H9 (cell line): ENCODE data around the gene PKNOX2. TPM values are rescaled to one million over a fixed set of nuclear protein-coding genes. Genes with fewer than 3 reads are reported as not detected.

Source experiments
- DNase-seq: peaks from one replicate; pipeline ENCODE4 v3.0.0-alpha.2; 2017
- H2AFZ ChIP-seq: one replicate; pipeline ENCODE4 v1.6.1; 2013; ENCODE audit warnings: mild to moderate bottlenecking, low read length, control low read depth, moderate library complexity
- H2AK5ac ChIP-seq: 2 replicates; pipeline ENCODE4 v1.6.1; 2013; ENCODE audit warnings: low read length, control low read depth, mixed read lengths; ENCODE audit not compliant: insufficient read length
- H2BK120ac ChIP-seq: one replicate; pipeline ENCODE4 v1.6.1; 2013; ENCODE audit warnings: low read depth, mild to moderate bottlenecking, low read length, control low read depth, inconsistent platforms; ENCODE audit not compliant: poor library complexity, severe bottlenecking
- H2BK12ac ChIP-seq: 2 replicates; pipeline ENCODE4 v1.6.1; 2013; ENCODE audit warnings: low read length, control low read depth, mixed read lengths, low read depth; ENCODE audit not compliant: insufficient read length
- H2BK15ac ChIP-seq: 2 replicates; pipeline ENCODE4 v1.6.1; 2013; ENCODE audit warnings: low read depth, low read length, control low read depth
- H2BK20ac ChIP-seq: one replicate; pipeline ENCODE4 v1.6.1; 2013; ENCODE audit warnings: low read depth, mild to moderate bottlenecking, low read length, control low read depth, inconsistent platforms; ENCODE audit not compliant: poor library complexity, severe bottlenecking
- H2BK5ac ChIP-seq: 2 replicates; pipeline ENCODE4 v1.6.1; 2013; ENCODE audit warnings: low read length, control low read depth, mixed read lengths; ENCODE audit not compliant: insufficient read length
- H3K14ac ChIP-seq: 2 replicates; pipeline ENCODE4 v1.6.1; 2013; ENCODE audit warnings: low read length, control low read depth; ENCODE audit not compliant: insufficient read depth
- H3K18ac ChIP-seq: 2 replicates; pipeline ENCODE4 v1.6.1; 2013; ENCODE audit warnings: low read depth, mild to moderate bottlenecking, mixed read lengths, low read length, control low read depth; ENCODE audit not compliant: insufficient read length
- H3K23ac ChIP-seq: 2 replicates; pipeline ENCODE4 v1.6.1; 2013; ENCODE audit warnings: low read length, control low read depth, mixed read lengths, low read depth; ENCODE audit not compliant: insufficient read length
- H3K23me2 ChIP-seq: 2 replicates; pipeline ENCODE4 v1.6.1; 2013; ENCODE audit warnings: low read depth, mild to moderate bottlenecking, mixed read lengths, low read length, control low read depth; ENCODE audit not compliant: insufficient read length, poor library complexity, severe bottlenecking
- H3K27ac ChIP-seq: 2 replicates; pipeline ENCODE4 v1.5.1; 2013; ENCODE audit warnings: low read length, control low read depth, mixed read lengths, low read depth; ENCODE audit not compliant: insufficient read length
- H3K27me3 ChIP-seq: 2 replicates; pipeline ENCODE4 v1.6.1; 2013; ENCODE audit warnings: low read length, control low read depth, inconsistent platforms; ENCODE audit not compliant: insufficient read depth
- H3K4ac ChIP-seq: 2 replicates; pipeline ENCODE4 v1.6.1; 2013; ENCODE audit warnings: low read depth, mild to moderate bottlenecking, control low read depth, inconsistent platforms, low read length, moderate library complexity
- H3K4me1 ChIP-seq: 2 replicates; pipeline ENCODE4 v1.6.1; 2013; ENCODE audit warnings: low read length, control low read depth, inconsistent platforms; ENCODE audit not compliant: insufficient read depth
- H3K4me2 ChIP-seq: 2 replicates; pipeline ENCODE4 v1.6.1; 2013; ENCODE audit warnings: low read length, control low read depth, mixed read lengths; ENCODE audit not compliant: insufficient read length, insufficient read depth
- H3K56ac ChIP-seq: 2 replicates; pipeline ENCODE4 v1.6.1; 2013; ENCODE audit warnings: low read depth, mild to moderate bottlenecking, mixed read lengths, low read length, control low read depth; ENCODE audit not compliant: insufficient read length
- H3K79me1 ChIP-seq: 2 replicates; pipeline ENCODE4 v1.6.1; 2013; ENCODE audit warnings: low read depth, mild to moderate bottlenecking, moderate library complexity, low read length, control low read depth, inconsistent platforms; ENCODE audit not compliant: insufficient read depth, poor library complexity, severe bottlenecking
- H3K79me2 ChIP-seq: 2 replicates; pipeline ENCODE4 v1.6.1; 2013; ENCODE audit warnings: low read length, control low read depth, inconsistent platforms; ENCODE audit not compliant: insufficient read depth
- H3K9ac ChIP-seq: 2 replicates; pipeline ENCODE4 v1.6.1; 2013; ENCODE audit warnings: low read length, control low read depth, mixed read lengths; ENCODE audit not compliant: insufficient read length; ENCODE audit errors: extremely low read depth
- H3K9me3 ChIP-seq: one replicate; pipeline ENCODE4 v1.6.1; 2013; ENCODE audit warnings: low read depth, low read length, inconsistent platforms; ENCODE audit not compliant: control insufficient read depth
- H3T11ph ChIP-seq: one replicate; pipeline ENCODE4 v1.6.1; 2013; ENCODE audit warnings: mild to moderate bottlenecking, low read length, control low read depth, inconsistent platforms
- H4K20me1 ChIP-seq: one replicate; pipeline ENCODE4 v1.6.1; 2013; ENCODE audit not compliant: control insufficient read depth, insufficient read length, insufficient read depth
- H4K5ac ChIP-seq: 2 replicates; pipeline ENCODE4 v1.6.1; 2013; ENCODE audit warnings: low read depth, mild to moderate bottlenecking, mixed read lengths, low read length, control low read depth; ENCODE audit not compliant: insufficient read length
- H4K8ac ChIP-seq: replicated peaks from 2 replicates; pipeline ENCODE4 v1.6.1; 2013; ENCODE audit warnings: low read length, control low read depth, mixed read lengths, low read depth; ENCODE audit not compliant: insufficient read length
- H4K91ac ChIP-seq: 2 replicates; pipeline ENCODE4 v1.6.1; 2013; ENCODE audit warnings: low read depth, mild to moderate bottlenecking, moderate library complexity, mixed read lengths, low read length, control low read depth; ENCODE audit not compliant: insufficient read length
- H3K27ac Mint-ChIP-seq, 3 experiments: 2 replicates in 2 of 3; 3 replicates in 1 of 3; pipeline ENCODE4 v1.8.0; 2020 to 2021; ENCODE audit warnings: mixed read lengths in 3 of 3, mild to moderate bottlenecking in 1 of 3, moderate library complexity in 1 of 3
- H3K27me3 Mint-ChIP-seq: 2 replicates; pipeline ENCODE4 v1.8.0; 2021; ENCODE audit warnings: low read depth, mild to moderate bottlenecking, moderate library complexity, mixed read lengths
- H3K36me3 Mint-ChIP-seq, 3 experiments: 2 replicates in 2 of 3; 3 replicates in 1 of 3; pipeline ENCODE4 v1.8.0; 2020 to 2021; ENCODE audit warnings: low read depth in 3 of 3, mixed read lengths in 3 of 3; ENCODE audit not compliant: insufficient read depth in 1 of 3
- H3K4me1 Mint-ChIP-seq, 2 experiments: 2 replicates each; pipeline ENCODE4 v1.8.0; 2020; ENCODE audit warnings: mixed read lengths in 2 of 2
- H3K4me3 Mint-ChIP-seq, 2 experiments: 2 replicates in 1 of 2; 3 replicates in 1 of 2; pipeline ENCODE4 v1.8.0; 2020 to 2021; ENCODE audit warnings: mild to moderate bottlenecking in 2 of 2, mixed read lengths in 2 of 2, moderate library complexity in 1 of 2
- H3K9me3 Mint-ChIP-seq, 2 experiments: 2 replicates in 1 of 2; 3 replicates in 1 of 2; pipeline ENCODE4 v1.8.0; 2020; ENCODE audit warnings: mild to moderate bottlenecking in 2 of 2, mixed read lengths in 2 of 2, moderate library complexity in 1 of 2
- WGBS: extraction: QIAGEN DNeasy Blood & Tissue Kit; methylation state at CpG from one replicate; pipeline ENCODE4 v1.1.7; 2013; ENCODE audit warnings: missing lambda C conversion rate, low lambda C conversion rate, mixed read lengths; ENCODE audit not compliant: insufficient read length; ENCODE audit errors: extremely low coverage; 5-methylcytosine and 5-hydroxymethylcytosine counted together
- total RNA-seq: library from RNA; stranded (reverse); gene quantifications from 2 replicates; pipeline ENCODE4 v1.2.1, GENCODE V29; 2021
- TF ChIP-seq, protein P1 (sequence below): fragments of 200-600 bp; sonication (generic); conservative IDR thresholded peaks from 3 replicates; pipeline ENCODE4 v1.8.0; 2021; ENCODE audit warnings: antibody characterized with exemption, mild to moderate bottlenecking

Gene PKNOX2
- total RNA-seq, 1 experiment from 2014 or later: 1.3 TPM

DNA sequence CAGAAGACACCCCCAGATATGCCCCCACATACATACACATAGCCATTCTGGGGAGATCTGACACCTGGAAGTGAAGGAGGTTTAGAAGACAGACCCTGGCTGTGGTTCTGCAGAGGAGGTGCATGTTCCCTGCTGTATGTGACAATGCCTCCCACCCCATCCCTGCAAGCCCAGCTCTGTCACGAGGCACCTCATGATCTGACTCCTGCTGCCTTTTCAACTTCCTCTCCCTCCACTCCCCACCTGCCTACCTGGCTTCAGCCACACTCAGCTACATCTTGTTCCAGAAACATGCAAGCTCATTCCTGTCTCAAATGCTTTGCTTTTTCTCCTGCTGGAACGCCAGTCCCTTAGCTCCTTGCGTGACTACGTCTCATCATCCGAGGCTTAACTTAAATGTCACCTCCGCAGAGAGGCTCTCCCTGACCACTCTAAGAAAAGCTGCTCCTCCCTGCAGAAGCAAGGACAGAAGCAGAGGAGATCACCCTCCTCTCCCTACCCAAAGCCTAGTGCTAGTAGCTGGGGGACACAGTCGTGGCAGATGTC, 217.0 kb downstream of the PKNOX2 start:
- H2BK20ac ChIP-seq: no peak overlapping the region
- no peak overlapping the region for H4K8ac ChIP-seq
- no peak overlapping the region for H3K4ac ChIP-seq
- H3K4me2 ChIP-seq: no peak overlapping the region
- no peaks in the 10 kb centered on the region for H3K79me1 ChIP-seq
- no peaks in the 10 kb centered on the region for H3K4me1 ChIP-seq
- no peak overlapping the region for H4K5ac ChIP-seq
- no peaks in the 10 kb centered on the region for H3K36me3 Mint-ChIP-seq
- H3K9ac ChIP-seq: no peak overlapping the region
- H3K4me3 Mint-ChIP-seq: no peak overlapping the region
- TF ChIP-seq, protein P1, sequence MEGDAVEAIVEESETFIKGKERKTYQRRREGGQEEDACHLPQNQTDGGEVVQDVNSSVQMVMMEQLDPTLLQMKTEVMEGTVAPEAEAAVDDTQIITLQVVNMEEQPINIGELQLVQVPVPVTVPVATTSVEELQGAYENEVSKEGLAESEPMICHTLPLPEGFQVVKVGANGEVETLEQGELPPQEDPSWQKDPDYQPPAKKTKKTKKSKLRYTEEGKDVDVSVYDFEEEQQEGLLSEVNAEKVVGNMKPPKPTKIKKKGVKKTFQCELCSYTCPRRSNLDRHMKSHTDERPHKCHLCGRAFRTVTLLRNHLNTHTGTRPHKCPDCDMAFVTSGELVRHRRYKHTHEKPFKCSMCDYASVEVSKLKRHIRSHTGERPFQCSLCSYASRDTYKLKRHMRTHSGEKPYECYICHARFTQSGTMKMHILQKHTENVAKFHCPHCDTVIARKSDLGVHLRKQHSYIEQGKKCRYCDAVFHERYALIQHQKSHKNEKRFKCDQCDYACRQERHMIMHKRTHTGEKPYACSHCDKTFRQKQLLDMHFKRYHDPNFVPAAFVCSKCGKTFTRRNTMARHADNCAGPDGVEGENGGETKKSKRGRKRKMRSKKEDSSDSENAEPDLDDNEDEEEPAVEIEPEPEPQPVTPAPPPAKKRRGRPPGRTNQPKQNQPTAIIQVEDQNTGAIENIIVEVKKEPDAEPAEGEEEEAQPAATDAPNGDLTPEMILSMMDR: no peak
- no peak overlapping the region for H3T11ph ChIP-seq
- H3K9me3 ChIP-seq: no peaks in the 10 kb centered on the region
- no peak for DNase-seq
- no peaks in the 10 kb centered on the region for H3K23me2 ChIP-seq
- no peaks in the 10 kb centered on the region for H3K79me2 ChIP-seq
- no peak overlapping the region for H2BK120ac ChIP-seq
- H3K18ac ChIP-seq: no peak overlapping the region
- no peaks in the 10 kb centered on the region for H3K27me3 ChIP-seq
- H3K27me3 Mint-ChIP-seq: peaks cover 9% of the 10 kb centered on the region
- H3K56ac ChIP-seq: no peak overlapping the region
- WGBS: no CpG with 5 or more reads among the region's 7 CpGs
- no peaks in the 10 kb centered on the region for H3K9me3 Mint-ChIP-seq
- no peak overlapping the region for H3K23ac ChIP-seq
- H3K14ac ChIP-seq: no peak overlapping the region
- H2BK15ac ChIP-seq: no peak overlapping the region
- H2AK5ac ChIP-seq: no peak overlapping the region
- no peaks in the 10 kb centered on the region for H4K20me1 ChIP-seq
- H3K27ac Mint-ChIP-seq: peak overlapping the region in 1 of 3 experiments; percentile 27; a peak in 1 of 7 replicates
- H3K4me1 Mint-ChIP-seq: peaks cover 22 to 35% of the 10 kb centered on the region in 2 experiments
- no peak overlapping the region for H2AFZ ChIP-seq
- no peak overlapping the region for H2BK5ac ChIP-seq
- H3K27ac ChIP-seq: no peak overlapping the region
- no peak overlapping the region for H4K91ac ChIP-seq
- no peak overlapping the region for H2BK12ac ChIP-seq
